ENCODE measurements around the gene ANXA3.
"Not testable (repeated sequence)": the region's sequence is repeated elsewhere in the genome, so short reads cannot be mapped to it uniquely, and the experiment has no call there.

ANXA3 gene, protein sequence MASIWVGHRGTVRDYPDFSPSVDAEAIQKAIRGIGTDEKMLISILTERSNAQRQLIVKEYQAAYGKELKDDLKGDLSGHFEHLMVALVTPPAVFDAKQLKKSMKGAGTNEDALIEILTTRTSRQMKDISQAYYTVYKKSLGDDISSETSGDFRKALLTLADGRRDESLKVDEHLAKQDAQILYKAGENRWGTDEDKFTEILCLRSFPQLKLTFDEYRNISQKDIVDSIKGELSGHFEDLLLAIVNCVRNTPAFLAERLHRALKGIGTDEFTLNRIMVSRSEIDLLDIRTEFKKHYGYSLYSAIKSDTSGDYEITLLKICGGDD

DNA sequence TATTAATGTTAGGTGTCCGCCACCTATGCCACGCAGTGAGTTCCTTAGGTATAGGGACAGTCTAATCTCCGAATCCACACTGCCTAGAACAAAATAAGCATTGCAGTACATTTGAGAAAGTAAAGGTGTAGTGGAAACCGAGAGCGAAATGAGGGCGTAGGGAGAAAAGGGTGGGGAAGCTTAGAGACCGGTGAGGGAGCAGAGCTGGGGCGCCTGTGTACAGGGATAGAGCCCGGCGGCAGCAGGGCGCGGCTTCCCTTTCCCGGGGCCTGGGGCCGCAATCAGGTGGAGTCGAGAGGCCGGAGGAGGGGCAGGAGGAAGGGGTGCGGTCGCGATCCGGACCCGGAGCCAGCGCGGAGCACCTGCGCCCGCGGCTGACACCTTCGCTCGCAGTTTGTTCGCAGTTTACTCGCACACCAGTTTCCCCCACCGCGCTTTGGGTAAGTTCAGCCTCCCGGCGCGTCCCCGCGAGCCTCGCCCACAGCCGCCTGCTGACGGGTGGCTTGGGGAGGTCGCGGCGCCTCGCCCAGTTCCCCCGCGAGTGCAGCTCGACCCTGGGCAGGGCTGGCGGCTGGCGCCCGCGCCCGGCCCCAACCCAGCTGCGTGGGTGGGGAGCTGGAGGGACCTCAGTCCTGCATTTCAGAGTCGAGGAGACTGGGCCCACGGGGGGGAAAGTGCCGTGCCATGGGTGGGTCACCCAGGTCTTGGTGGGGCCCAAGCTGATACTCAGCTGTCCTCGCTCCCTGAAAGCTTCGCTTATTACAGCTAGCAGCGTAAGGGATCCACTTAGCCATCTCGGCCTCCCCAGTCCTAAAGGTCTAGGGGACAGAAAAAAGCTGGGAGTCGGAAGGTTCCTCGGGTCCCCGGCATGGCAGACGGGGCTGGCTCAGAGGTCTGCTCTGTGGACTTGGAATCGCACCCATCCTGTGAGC lies at the start of gene ANXA3:
Gene ANXA3, plus strand, starts transcription at position 351 of the 932 bp plus-strand sequence. CDS start 2,704 bp downstream, outside the sequence.
- Histone ChIP-seq H3K79me2 (no peaks in the 10 kb centered on the region), H3K27me3 (ENCODE audit: control insufficient read depth, insufficient read depth, low read length) (no peaks in the 10 kb centered on the region), H2AFZ (peak within 1 kb of the TSS; percentile 86), H3K27ac (peak within 1 kb of the TSS; percentile 81), H3K4me3 (ENCODE audit: low read depth, low read length) (peak within 1 kb of the TSS; percentile 57), H3K4me2 (ENCODE audit: low read length) (peak within 1 kb of the TSS; percentile 78), H3K9ac (no peak within 1 kb of the TSS), H3K4me1 (no peaks in the 10 kb centered on the region), H3K9me3 (ENCODE audit: control insufficient read depth, low read length) (no peaks in the 10 kb centered on the region), H3K36me3 (ENCODE audit: control insufficient read depth, insufficient read depth, low read length) (no peaks in the 10 kb centered on the region)
- no peak for TF ChIP-seq CTCF (IDR thresholded peaks at IDR 0.05)

DNA sequence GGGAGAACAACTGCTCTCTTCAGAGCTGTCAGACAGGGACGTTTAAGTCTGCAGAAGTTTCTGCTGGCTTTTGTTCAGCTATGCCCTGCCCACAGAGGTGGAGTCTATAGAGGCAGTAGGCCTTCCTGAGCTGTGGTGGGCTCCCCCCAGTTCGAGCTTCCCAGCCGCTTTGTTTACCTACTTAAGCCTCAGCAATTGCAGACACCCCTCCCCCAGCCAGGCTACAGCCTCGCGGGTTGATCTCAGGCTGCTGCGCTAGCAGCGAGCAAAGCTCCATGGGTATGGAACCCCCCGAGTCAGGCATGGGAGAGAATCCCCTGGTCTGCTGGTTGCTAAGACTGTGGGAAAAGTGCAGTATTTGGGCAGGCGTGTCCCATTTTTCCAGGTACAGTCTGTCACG lies 45.3 kb upstream of the ANXA3 start:
- H3K79me2 ChIP-seq; H2AFZ ChIP-seq; H3K4me2 ChIP-seq (ENCODE audit: low read length); H3K9me3 ChIP-seq (ENCODE audit: control insufficient read depth, low read length); H3K4me1 ChIP-seq; H3K4me3 ChIP-seq (ENCODE audit: low read depth, low read length); H3K36me3 ChIP-seq (ENCODE audit: control insufficient read depth, insufficient read depth, low read length); H3K27me3 ChIP-seq (ENCODE audit: control insufficient read depth, insufficient read depth, low read length); H3K9ac ChIP-seq; H3K27ac ChIP-seq: not testable (repeated sequence)

DNA sequence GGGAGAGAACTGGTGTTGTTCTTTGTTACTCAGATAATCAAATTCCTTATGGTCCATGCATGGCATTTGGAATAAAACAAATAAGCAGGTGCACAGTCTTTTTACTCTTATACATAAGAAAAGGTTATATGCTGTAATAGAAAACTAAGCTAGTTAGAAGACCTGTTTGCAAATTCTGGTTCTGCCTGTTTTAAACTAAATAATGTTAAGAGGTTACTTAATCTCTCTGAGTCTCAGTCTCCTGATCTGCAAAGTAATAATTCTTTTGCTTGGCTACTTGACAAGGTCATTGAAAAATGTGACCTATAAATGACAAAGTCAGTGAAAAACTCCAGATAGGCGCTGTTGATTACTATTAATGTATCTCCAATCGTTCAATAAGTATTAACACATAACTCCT lies 42.5 kb upstream of the ANXA3 start:
- Histone ChIP-seq H3K27ac (no peak overlapping the region), H3K4me1 (no peaks in the 10 kb centered on the region), H3K4me3 (ENCODE audit: low read depth, low read length) (no peak overlapping the region), H3K4me2 (ENCODE audit: low read length) (no peak overlapping the region), H3K9ac (no peak overlapping the region), H3K9me3 (ENCODE audit: control insufficient read depth, low read length) (no peaks in the 10 kb centered on the region), H2AFZ (no peak overlapping the region), H3K27me3 (ENCODE audit: control insufficient read depth, insufficient read depth, low read length) (no peaks in the 10 kb centered on the region), H3K36me3 (ENCODE audit: control insufficient read depth, insufficient read depth, low read length) (no peaks in the 10 kb centered on the region), H3K79me2 (no peaks in the 10 kb centered on the region)
- TF ChIP-seq CTCF (IDR thresholded peaks at IDR 0.05): no peak

DNA sequence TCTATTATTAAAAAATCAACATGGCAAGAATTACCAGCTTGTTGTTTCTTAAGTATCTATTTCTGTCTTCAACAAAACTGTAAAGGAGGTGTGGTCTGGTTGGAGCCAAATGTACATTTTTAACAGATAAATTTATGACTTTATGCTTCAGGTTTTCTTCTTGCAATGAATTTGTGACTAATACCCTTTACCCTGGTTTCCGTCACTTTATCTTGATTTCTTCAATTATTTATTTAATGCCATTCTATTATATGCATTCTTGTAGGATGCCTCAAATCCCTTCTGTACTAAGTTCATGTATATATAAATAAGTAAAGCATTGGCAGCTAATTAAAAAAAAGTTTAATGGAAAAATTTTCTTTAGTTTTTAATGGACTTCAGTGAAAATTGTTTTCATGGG lies 41.5 kb upstream of the ANXA3 start:
- Histone ChIP-seq H3K9ac (no peak overlapping the region), H3K9me3 (ENCODE audit: control insufficient read depth, low read length) (no peaks in the 10 kb centered on the region), H3K4me3 (ENCODE audit: low read depth, low read length) (no peak overlapping the region), H3K27ac (no peak overlapping the region), H3K36me3 (ENCODE audit: control insufficient read depth, insufficient read depth, low read length) (no peaks in the 10 kb centered on the region), H3K27me3 (ENCODE audit: control insufficient read depth, insufficient read depth, low read length) (no peaks in the 10 kb centered on the region), H3K79me2 (no peaks in the 10 kb centered on the region), H3K4me2 (ENCODE audit: low read length) (no peak overlapping the region), H3K4me1 (no peaks in the 10 kb centered on the region), H2AFZ (no peak overlapping the region)
- TF ChIP-seq CTCF (IDR thresholded peaks at IDR 0.05): no peak

DNA sequence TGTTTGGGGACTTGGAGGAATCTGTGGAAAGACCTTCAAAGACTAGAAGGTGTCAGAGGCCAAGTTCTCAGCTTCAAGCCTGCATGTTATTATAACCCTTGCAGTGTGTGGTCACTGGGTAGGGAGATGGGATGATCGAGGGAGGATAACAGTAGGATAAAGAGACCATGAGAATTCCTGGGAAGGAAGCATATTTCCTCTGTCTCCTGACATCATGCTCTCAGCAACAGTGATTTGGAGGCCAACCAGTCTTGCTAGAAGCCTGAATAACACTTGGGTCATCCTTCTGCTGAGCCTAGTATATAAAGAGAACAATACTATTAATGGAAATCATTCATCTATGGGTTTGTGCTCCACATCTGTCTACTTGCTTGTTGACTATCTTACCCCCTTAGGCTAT lies 40.9 kb upstream of the ANXA3 start:
- Histone ChIP-seq H3K27ac (no peak overlapping the region), H3K9me3 (ENCODE audit: control insufficient read depth, low read length) (no peaks in the 10 kb centered on the region), H3K27me3 (ENCODE audit: control insufficient read depth, insufficient read depth, low read length) (no peaks in the 10 kb centered on the region), H3K79me2 (no peaks in the 10 kb centered on the region), H3K36me3 (ENCODE audit: control insufficient read depth, insufficient read depth, low read length) (no peaks in the 10 kb centered on the region), H3K4me1 (no peaks in the 10 kb centered on the region), H3K9ac (no peak overlapping the region), H3K4me3 (ENCODE audit: low read depth, low read length) (no peak overlapping the region), H2AFZ (no peak overlapping the region), H3K4me2 (ENCODE audit: low read length) (no peak overlapping the region)
- no peak for TF ChIP-seq CTCF (IDR thresholded peaks at IDR 0.05)

All from parathyroid adenoma (tissue), 2 donors.